T-helper 17 cell (primary cell): Measurements from ENCODE around the gene COPZ1. TPM values are rescaled to one million over a fixed set of nuclear protein-coding genes. Genes with fewer than 3 reads are reported as not detected.

Experiments used
- ATAC-seq: fragments of 150-1000 bp; cut with Tn5 transposase; 2 replicates; pipeline ENCODE4 v1.10.0; 2021; ENCODE audit warnings: mild to moderate bottlenecking, moderate library complexity
- DNase-seq, 3 donors: peaks; one replicate each; pipeline versions ENCODE4 v3.0.0 to v3.0.0-alpha.2; 2020 to 2021
- H3K9me3 ChIP-seq: one replicate; pipeline ENCODE4 v1.7.0; 2013; ENCODE audit warnings: low read length, mild to moderate bottlenecking; ENCODE audit not compliant: control insufficient read depth, poor library complexity, severe bottlenecking
- H3K27ac Mint-ChIP-seq: one replicate; pipeline ENCODE4 v1.8.0; 2022; ENCODE audit warnings: mild to moderate bottlenecking, moderate library complexity, mixed read lengths
- H3K27me3 Mint-ChIP-seq: one replicate; pipeline ENCODE4 v1.8.0; 2022; ENCODE audit warnings: mixed read lengths
- H3K36me3 Mint-ChIP-seq: one replicate; pipeline ENCODE4 v1.8.0; 2022; ENCODE audit warnings: low read depth, mixed read lengths
- H3K4me1 Mint-ChIP-seq: one replicate; pipeline ENCODE4 v1.8.0; 2022; ENCODE audit warnings: mild to moderate bottlenecking, mixed read lengths
- H3K4me3 Mint-ChIP-seq: one replicate; pipeline ENCODE4 v1.8.0; 2022; ENCODE audit warnings: mild to moderate bottlenecking, moderate library complexity, mixed read lengths
- total RNA-seq, 4 donors: library from RNA in 2 of 4; stranded (reverse) in 2 of 4; gene quantifications; one replicate each; pipeline ENCODE4 v1.2.3 and lab custom pipeline; 2022 to 2026

Gene COPZ1
- total RNA-seq, 2 donors from 2014 or later, result 58.6 to 63.3 TPM

GRCh38 chr12:54331461-54331860 is 6.5 kb downstream of the COPZ1 start:
- Mint-ChIP-seq H3K36me3 (no peaks in the 10 kb centered on the region), H3K27me3 (no peaks in the 10 kb centered on the region), H3K4me3 (peak overlapping the region; percentile 28), H3K4me1 (peaks cover 29% of the 10 kb centered on the region), H3K27ac (peak overlapping the region; percentile 82)
- DNase-seq, result no peak
- no peak for ATAC-seq
- H3K9me3 ChIP-seq, result no peaks in the 10 kb centered on the region

GRCh38 chr12:54333420-54334034 is 8.6 kb downstream of the COPZ1 start:
- H3K9me3 ChIP-seq, result no peaks in the 10 kb centered on the region
- no peak for DNase-seq
- no peaks in the 10 kb centered on the region for H3K36me3 Mint-ChIP-seq
- no peak overlapping the region for H3K27ac Mint-ChIP-seq
- peaks cover 27% of the 10 kb centered on the region for H3K4me1 Mint-ChIP-seq
- no peak for ATAC-seq
- no peak overlapping the region for H3K4me3 Mint-ChIP-seq
- no peaks in the 10 kb centered on the region for H3K27me3 Mint-ChIP-seq

GRCh38 chr12:54337280-54337842 is 12.4 kb downstream of the COPZ1 start:
- H3K4me1 Mint-ChIP-seq, result peaks cover 9% of the 10 kb centered on the region

GRCh38 chr12:54337854-54338650 is 13.1 kb downstream of the COPZ1 start:
- DNase-seq (no peak), ATAC-seq (no peak)
- H3K27me3 Mint-ChIP-seq, result no peaks in the 10 kb centered on the region
- H3K27ac Mint-ChIP-seq, result no peak overlapping the region
- H3K36me3 Mint-ChIP-seq, result peaks cover 10% of the 10 kb centered on the region
- H3K4me1 Mint-ChIP-seq, result peaks cover 9% of the 10 kb centered on the region
- H3K4me3 Mint-ChIP-seq, result no peak overlapping the region
- no peaks in the 10 kb centered on the region for H3K9me3 ChIP-seq

More at GRCh38 chr12:54337280-54337842, 12.4 kb downstream of the COPZ1 start:
- ATAC-seq, result no peak
- H3K36me3 Mint-ChIP-seq, result peaks cover 9% of the 10 kb centered on the region
- H3K27ac Mint-ChIP-seq, result no peak overlapping the region
- no peaks in the 10 kb centered on the region for H3K9me3 ChIP-seq
- no peaks in the 10 kb centered on the region for H3K27me3 Mint-ChIP-seq
- no peak for DNase-seq
- H3K4me3 Mint-ChIP-seq, result no peak overlapping the region

GRCh38 chr12:54338698-54339296 is 13.9 kb downstream of the COPZ1 start:
- DNase-seq, result no peak
- H3K4me1 Mint-ChIP-seq, result peaks cover 9% of the 10 kb centered on the region
- H3K36me3 Mint-ChIP-seq, result peaks cover 12% of the 10 kb centered on the region
- no peaks in the 10 kb centered on the region for H3K27me3 Mint-ChIP-seq
- no peak for ATAC-seq
- H3K4me3 Mint-ChIP-seq, result no peak overlapping the region
- H3K9me3 ChIP-seq, result no peaks in the 10 kb centered on the region
- no peak overlapping the region for H3K27ac Mint-ChIP-seq

GRCh38 chr12:54340846-54341245 is 15.9 kb downstream of the COPZ1 start:
- Mint-ChIP-seq H3K27ac (peak overlapping the region; percentile 68), H3K27me3 (no peaks in the 10 kb centered on the region), H3K4me3 (no peak overlapping the region), H3K36me3 (peaks cover 12% of the 10 kb centered on the region), H3K4me1 (peaks cover 8% of the 10 kb centered on the region)
- ATAC-seq (no peak), DNase-seq (no peak)
- no peaks in the 10 kb centered on the region for H3K9me3 ChIP-seq

GRCh38 chr12:54341378-54342300 is 16.7 kb downstream of the COPZ1 start:
- H3K9me3 ChIP-seq, result no peaks in the 10 kb centered on the region
- no peak for DNase-seq
- peaks cover 12% of the 10 kb centered on the region for H3K36me3 Mint-ChIP-seq
- peak overlapping the region; percentile 68 for H3K27ac Mint-ChIP-seq
- H3K4me1 Mint-ChIP-seq, result peaks cover 4% of the 10 kb centered on the region
- no peak overlapping the region for H3K4me3 Mint-ChIP-seq
- no peaks in the 10 kb centered on the region for H3K27me3 Mint-ChIP-seq
- no peak for ATAC-seq

GRCh38 chr12:54349036-54349435 is 24.1 kb downstream of the COPZ1 start:
- no peak for ATAC-seq
- H3K4me1 Mint-ChIP-seq, result peaks cover 16% of the 10 kb centered on the region
- no peak for DNase-seq
- H3K9me3 ChIP-seq, result no peaks in the 10 kb centered on the region
- peaks cover 13% of the 10 kb centered on the region for H3K36me3 Mint-ChIP-seq
- no peaks in the 10 kb centered on the region for H3K27me3 Mint-ChIP-seq
- H3K4me3 Mint-ChIP-seq, result no peak overlapping the region
- H3K27ac Mint-ChIP-seq, result no peak overlapping the region

GRCh38 chr12:54349679-54350078 is 24.7 kb downstream of the COPZ1 start:
- Mint-ChIP-seq H3K4me3 (no peak overlapping the region), H3K27me3 (no peaks in the 10 kb centered on the region), H3K36me3 (peaks cover 14% of the 10 kb centered on the region), H3K4me1 (peaks cover 17% of the 10 kb centered on the region), H3K27ac (no peak overlapping the region)
- H3K9me3 ChIP-seq, result no peaks in the 10 kb centered on the region
- no peak for ATAC-seq
- no peak for DNase-seq

- H3K4me3 Mint-ChIP-seq, result no peak overlapping the region
- peaks cover 18% of the 10 kb centered on the region for H3K4me1 Mint-ChIP-seq
- no peaks in the 10 kb centered on the region for H3K27me3 Mint-ChIP-seq
- no peak for ATAC-seq
- H3K36me3 Mint-ChIP-seq, result peaks cover 18% of the 10 kb centered on the region
- H3K9me3 ChIP-seq, result no peaks in the 10 kb centered on the region
- no peak overlapping the region for H3K27ac Mint-ChIP-seq
- no peak for DNase-seq
Measured at GRCh38 chr12:54350743-54351142, 25.8 kb downstream of the COPZ1 start.

GRCh38 chr12:54351341-54351740 is 26.4 kb downstream of the COPZ1 start:
- Mint-ChIP-seq H3K4me1 (peaks cover 18% of the 10 kb centered on the region), H3K27me3 (no peaks in the 10 kb centered on the region), H3K27ac (peak overlapping the region; percentile 83), H3K4me3 (peak overlapping the region; percentile 81), H3K36me3 (peaks cover 18% of the 10 kb centered on the region)
- H3K9me3 ChIP-seq, result no peaks in the 10 kb centered on the region
- no peak for DNase-seq
- ATAC-seq, result no peak

- H3K4me3 Mint-ChIP-seq, result peak overlapping the region; percentile 81
- peaks cover 18% of the 10 kb centered on the region for H3K36me3 Mint-ChIP-seq
- DNase-seq, result no peak
- H3K27me3 Mint-ChIP-seq, result no peaks in the 10 kb centered on the region
- peaks cover 20% of the 10 kb centered on the region for H3K4me1 Mint-ChIP-seq
- no peaks in the 10 kb centered on the region for H3K9me3 ChIP-seq
- H3K27ac Mint-ChIP-seq, result peak overlapping the region; percentile 83
- peak; percentile 67 for ATAC-seq
Measured at GRCh38 chr12:54352022-54352531, 27.1 kb downstream of the COPZ1 start.
